ENCODE measurements around the gene CSTF3.
A peak's percentile ranks its signal among the peaks of the same experiment; 100 is the strongest.
"Not testable (repeated sequence)": the region's sequence is repeated elsewhere in the genome, so short reads cannot be mapped to it uniquely, and the experiment has no call there.

The CSTF3 gene

GRCh38 chr11:33055375-33055774, 105.9 kb downstream of the CSTF3 start:
- H3K36me3 Mint-ChIP-seq: peaks cover 42 to 49% of the 10 kb centered on the region in 2 donors
- H3K4me1 Mint-ChIP-seq: peaks cover 4 to 31% of the 10 kb centered on the region in 2 donors
- DNase-seq (no peak), ATAC-seq (replicated peaks) (no peak)
- H3K27ac Mint-ChIP-seq: no peak overlapping the region
- no peak overlapping the region for H3K4me3 Mint-ChIP-seq
- H3K27me3 Mint-ChIP-seq: no peaks in the 10 kb centered on the region
- no peaks in the 10 kb centered on the region for H3K9me3 Mint-ChIP-seq

GRCh38 chr11:33052231-33052630, 109.0 kb downstream of the CSTF3 start:
- peaks cover 4 to 26% of the 10 kb centered on the region in 2 donors for H3K4me1 Mint-ChIP-seq
- H3K36me3 Mint-ChIP-seq: peaks cover 36 to 42% of the 10 kb centered on the region in 2 donors
- no peak for ATAC-seq (replicated peaks)
- H3K4me3 Mint-ChIP-seq: peak overlapping the region in 1 of 2 donors; percentile 52
- H3K9me3 Mint-ChIP-seq: no peaks in the 10 kb centered on the region
- no peak for DNase-seq
- H3K27me3 Mint-ChIP-seq: no peaks in the 10 kb centered on the region
- H3K27ac Mint-ChIP-seq: no peak overlapping the region

DNA sequence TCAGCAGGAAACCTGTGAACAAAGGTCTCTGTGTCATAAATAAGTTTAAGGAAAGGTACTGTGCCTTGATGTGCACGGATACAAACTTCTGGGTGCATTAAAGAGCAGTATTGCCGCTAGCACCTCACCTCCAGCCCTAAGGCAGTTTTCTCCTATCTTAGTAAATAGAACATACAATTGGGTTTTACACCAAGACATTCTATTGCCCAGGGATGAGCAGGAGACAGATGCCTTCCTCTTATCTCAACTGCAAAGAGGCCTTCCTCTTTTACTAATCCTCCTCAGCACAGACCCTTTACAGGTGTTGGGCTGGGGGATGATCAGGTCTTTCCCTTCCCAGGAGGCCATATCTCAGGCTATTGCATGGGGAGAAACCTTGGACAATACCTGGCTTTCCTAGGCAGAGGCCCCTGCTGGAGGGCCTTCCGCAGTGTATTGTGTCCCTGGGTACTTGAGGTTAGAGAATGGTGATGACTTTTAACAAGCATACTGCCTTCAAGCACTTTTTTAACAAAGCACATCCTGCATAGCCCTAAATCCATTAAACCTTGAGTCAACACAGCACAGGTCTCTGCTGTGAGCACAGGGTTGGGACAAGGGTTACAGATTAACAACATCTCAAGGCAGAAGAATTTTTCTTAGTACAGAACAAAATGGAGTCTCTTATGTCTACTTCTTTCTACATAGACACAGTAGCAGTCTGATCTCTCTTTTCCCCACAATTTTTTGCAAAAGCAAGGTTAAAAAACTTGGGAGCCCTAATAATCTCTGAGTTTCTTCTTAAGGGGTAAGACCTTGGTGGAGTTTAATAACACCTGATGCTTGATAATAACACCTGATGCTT, 111.5 kb downstream of the CSTF3 start:
- not testable (repeated sequence) for H3K27ac Mint-ChIP-seq; H3K9me3 Mint-ChIP-seq; DNase-seq; ATAC-seq (replicated peaks); H3K4me3 Mint-ChIP-seq; H3K27me3 Mint-ChIP-seq
- Mint-ChIP-seq H3K4me1 (peaks cover 2 to 26% of the 10 kb centered on the region in 2 donors), H3K36me3 (peaks cover 36 to 48% of the 10 kb centered on the region in 2 donors)

DNA sequence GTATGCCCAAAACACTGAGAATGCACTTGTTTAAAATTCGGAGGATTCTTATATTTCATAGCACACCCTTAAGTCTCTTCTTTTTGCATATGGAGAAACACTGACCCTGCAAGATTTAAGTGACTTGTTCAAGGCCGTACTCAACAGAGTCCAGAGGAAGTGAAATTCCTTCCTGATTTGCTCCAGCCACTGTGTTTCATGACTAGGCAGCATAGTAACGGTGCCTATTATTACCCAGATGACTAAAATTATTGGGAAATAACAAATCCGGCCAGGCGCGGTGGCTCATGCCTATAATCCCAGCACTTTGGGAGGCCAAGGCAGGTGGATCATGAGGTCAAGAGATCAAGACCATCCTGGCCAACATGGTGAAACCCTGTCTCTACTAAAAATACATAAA, 112.6 kb downstream of the CSTF3 start:
- H3K36me3 Mint-ChIP-seq: peaks cover 36 to 47% of the 10 kb centered on the region in 2 donors
- H3K4me3 Mint-ChIP-seq; ATAC-seq (replicated peaks); H3K27me3 Mint-ChIP-seq; H3K9me3 Mint-ChIP-seq; H3K27ac Mint-ChIP-seq; DNase-seq: not testable (repeated sequence)
- peaks cover 2 to 26% of the 10 kb centered on the region in 2 donors for H3K4me1 Mint-ChIP-seq

DNA sequence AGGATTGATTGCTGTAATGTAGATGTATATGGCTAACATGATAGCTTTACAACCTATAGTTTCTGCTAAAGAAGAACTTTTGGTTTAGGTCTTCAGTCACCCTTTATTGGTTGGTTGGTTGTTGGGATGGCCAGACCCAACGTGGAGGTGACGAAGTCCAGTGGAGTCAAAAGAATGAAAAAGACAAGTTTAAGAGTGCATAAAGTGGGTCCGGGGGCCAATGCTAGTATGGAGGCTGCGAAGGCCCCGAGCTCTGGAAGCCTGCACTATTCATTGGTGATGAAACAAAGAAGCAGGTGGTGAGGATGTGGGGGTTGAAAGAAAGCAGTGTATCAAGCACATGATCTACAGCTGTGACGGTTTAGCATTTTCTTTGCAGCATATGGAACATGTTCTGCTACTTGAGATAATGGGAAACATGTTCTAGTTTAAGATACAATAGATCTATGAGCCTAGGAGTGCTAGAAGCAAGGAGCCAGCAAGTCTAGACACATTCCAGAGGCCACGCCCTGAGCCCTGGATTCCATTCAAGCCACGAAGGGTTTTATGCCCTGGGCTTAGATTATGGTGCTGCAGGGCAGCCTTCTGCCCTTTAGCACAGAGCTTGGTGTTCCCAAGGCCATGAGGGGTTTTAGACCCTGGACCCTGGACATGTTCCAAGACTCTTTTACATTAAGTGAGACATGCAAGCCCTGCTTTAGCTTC, 115.6 kb downstream of the CSTF3 start:
- Mint-ChIP-seq H3K4me1 (peaks cover 5 to 22% of the 10 kb centered on the region in 2 donors), H3K27ac (no peak overlapping the region), H3K36me3 (peaks cover 27 to 47% of the 10 kb centered on the region in 2 donors), H3K27me3 (no peaks in the 10 kb centered on the region), H3K9me3 (no peaks in the 10 kb centered on the region), H3K4me3 (no peak overlapping the region)
- no peak for DNase-seq
- no peak for ATAC-seq (replicated peaks)

- no peak for ATAC-seq (replicated peaks)
- peaks cover 26 to 46% of the 10 kb centered on the region in 2 donors for H3K36me3 Mint-ChIP-seq
- no peak for DNase-seq
- H3K27me3 Mint-ChIP-seq: no peaks in the 10 kb centered on the region
- peaks cover 8 to 28% of the 10 kb centered on the region in 2 donors for H3K4me1 Mint-ChIP-seq
- H3K27ac Mint-ChIP-seq: no peak overlapping the region
- no peaks in the 10 kb centered on the region for H3K9me3 Mint-ChIP-seq
- H3K4me3 Mint-ChIP-seq: no peak overlapping the region
These were observed 117.0 kb downstream of the CSTF3 start for GRCh38 chr11:33044285-33044756.

GRCh38 chr11:33043221-33043830, 118.0 kb downstream of the CSTF3 start:
- H3K9me3 Mint-ChIP-seq: no peaks in the 10 kb centered on the region
- H3K4me1 Mint-ChIP-seq: peaks cover 8 to 25% of the 10 kb centered on the region in 2 donors
- DNase-seq: no peak
- H3K27ac Mint-ChIP-seq: no peak overlapping the region
- ATAC-seq (replicated peaks): no peak
- H3K27me3 Mint-ChIP-seq: no peaks in the 10 kb centered on the region
- H3K36me3 Mint-ChIP-seq: peaks cover 21 to 42% of the 10 kb centered on the region in 2 donors
- no peak overlapping the region for H3K4me3 Mint-ChIP-seq

DNA sequence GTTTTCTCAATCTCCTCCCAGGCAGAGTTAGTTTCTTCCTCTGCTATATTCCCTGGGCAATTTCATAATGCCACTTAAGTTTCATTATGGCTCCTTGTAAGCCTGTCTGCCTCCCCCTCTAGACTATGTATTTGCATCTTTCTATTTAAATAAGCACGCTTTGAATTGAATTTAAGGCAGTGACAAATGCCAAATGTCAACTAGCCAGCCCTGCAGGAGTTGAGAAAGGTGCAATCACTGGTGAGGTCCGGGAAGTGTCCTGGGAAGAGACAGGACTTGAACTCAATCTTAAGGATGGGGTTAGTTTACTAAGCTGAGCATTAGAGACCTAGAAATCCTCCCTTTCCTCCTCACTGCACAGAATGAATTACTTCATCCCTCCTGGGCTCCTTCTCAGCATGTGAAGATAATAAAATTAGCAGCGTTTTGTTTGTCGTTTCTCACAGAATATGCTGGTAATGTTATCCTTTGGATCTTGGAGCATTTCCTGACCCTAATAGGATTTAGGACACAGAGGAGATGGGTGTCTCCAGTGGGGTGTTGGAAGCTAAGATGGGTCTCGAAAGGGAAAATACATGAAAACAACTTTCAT, 120.3 kb downstream of the CSTF3 start:
- no peaks in the 10 kb centered on the region for H3K9me3 Mint-ChIP-seq
- H3K27me3 Mint-ChIP-seq: no peaks in the 10 kb centered on the region
- H3K4me3 Mint-ChIP-seq: peak overlapping the region; percentile 93 to 97
- peak; percentile 53 to 65 for ATAC-seq (replicated peaks)
- peak overlapping the region; percentile 99 for H3K27ac Mint-ChIP-seq
- DNase-seq: no peak
- peaks cover 9 to 24% of the 10 kb centered on the region in 2 donors for H3K36me3 Mint-ChIP-seq
- H3K4me1 Mint-ChIP-seq: peaks cover 8 to 30% of the 10 kb centered on the region in 2 donors

GRCh38 chr11:33040033-33040861, 121.0 kb downstream of the CSTF3 start:
- DNase-seq: peak; percentile 58
- H3K9me3 Mint-ChIP-seq: no peaks in the 10 kb centered on the region
- H3K27me3 Mint-ChIP-seq: no peaks in the 10 kb centered on the region
- peak; percentile 68 to 77 for ATAC-seq (replicated peaks)
- H3K36me3 Mint-ChIP-seq: peaks cover 5 to 17% of the 10 kb centered on the region in 2 donors
- H3K4me1 Mint-ChIP-seq: peaks cover 8 to 33% of the 10 kb centered on the region in 2 donors
- H3K27ac Mint-ChIP-seq: peak overlapping the region; percentile 99
- peak overlapping the region; percentile 93 to 97 for H3K4me3 Mint-ChIP-seq

DNA sequence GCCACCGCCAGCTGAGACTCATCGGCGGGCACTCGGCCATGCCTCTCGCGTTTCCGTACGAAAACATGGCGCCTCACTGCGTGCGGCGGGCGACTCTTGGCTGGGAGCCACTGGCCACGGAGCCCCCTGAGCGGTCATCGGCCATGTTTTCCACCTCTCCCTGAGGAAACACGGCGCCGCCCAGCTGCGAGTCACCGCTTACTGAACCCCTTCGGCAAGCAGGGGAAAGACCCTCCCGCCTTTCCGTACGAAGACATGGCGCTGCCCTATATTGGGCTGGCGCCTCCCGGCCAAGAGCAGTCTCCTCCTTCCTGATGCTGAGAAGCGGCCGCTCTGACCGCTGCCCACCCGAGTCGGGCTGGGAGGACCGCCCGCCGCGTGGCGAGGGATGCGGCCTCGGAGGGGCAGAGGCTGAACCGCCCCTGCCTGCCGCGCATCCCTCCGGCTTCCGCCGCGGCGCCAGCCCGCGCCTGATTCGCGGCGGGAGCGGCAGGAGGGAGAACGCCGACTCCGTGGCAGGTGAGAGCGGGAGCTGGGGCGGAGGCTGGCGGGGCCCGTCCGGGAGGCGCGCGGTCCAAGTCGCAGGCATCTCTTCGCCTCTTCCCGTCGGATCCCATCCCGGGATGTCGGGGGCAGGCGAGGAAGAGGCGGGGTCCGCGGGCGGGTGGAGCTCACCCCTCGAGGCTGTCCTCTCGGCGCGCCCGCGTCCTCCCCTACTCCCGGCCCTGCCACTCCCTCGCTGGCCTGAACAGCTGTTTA, 121.8 kb downstream of the CSTF3 start, which contains the start of gene TCP11L1:
TCP11L1 (plus strand) TSS at position 299 of the 759 bp plus-strand sequence. CDS start 4,202 bp downstream, outside the sequence.
- Mint-ChIP-seq H3K4me3 (peak within 1 kb of the TSS; percentile 93 to 97), H3K27ac (peak within 1 kb of the TSS; percentile 99), H3K9me3 (no peaks in the 10 kb centered on the region), H3K27me3 (peaks cover 0 to 6% of the 10 kb centered on the region in 2 donors), H3K36me3 (peaks cover 3 to 15% of the 10 kb centered on the region in 2 donors), H3K4me1 (peaks cover 8 to 36% of the 10 kb centered on the region in 2 donors)
- ATAC-seq (replicated peaks): peak; percentile 69 to 77
- peak; percentile 84 for DNase-seq

DNA sequence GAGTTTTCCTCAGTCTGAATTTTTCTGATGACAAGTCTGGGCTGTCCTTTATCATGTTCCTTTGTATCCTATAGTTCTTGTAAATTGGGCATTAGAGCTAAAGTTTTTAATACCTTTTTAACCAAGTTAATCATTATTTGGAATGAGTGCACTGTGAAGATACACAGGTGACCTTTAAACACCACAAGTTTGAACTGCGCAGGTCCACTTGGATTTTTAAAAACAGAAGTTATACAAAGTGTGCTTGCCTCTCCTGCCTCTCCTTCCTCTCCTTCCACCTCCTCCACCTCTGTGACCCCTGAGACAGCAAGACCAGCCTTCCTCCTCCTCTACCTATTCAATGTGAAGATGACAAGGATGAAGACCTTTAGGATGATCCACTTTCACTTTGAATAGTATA, 126.3 kb downstream of the CSTF3 start:
- Mint-ChIP-seq H3K4me1 (peaks cover 0 to 14% of the 10 kb centered on the region in 2 donors), H3K27me3 (peaks cover 0 to 6% of the 10 kb centered on the region in 2 donors), H3K36me3 (no peaks in the 10 kb centered on the region), H3K9me3 (no peaks in the 10 kb centered on the region), H3K4me3 (no peak overlapping the region), H3K27ac (no peak overlapping the region)
- no peak for DNase-seq
- no peak for ATAC-seq (replicated peaks)
